Sigmoid colon (tissue), 4 donors: Measurements from ENCODE around the gene NXN.

Source experiments
- CTCF ChIP-seq, 4 experiments: fragments of 450-650 bp in 3 of 4; fragments of 200-600 bp in 1 of 4; IDR thresholded peaks; one replicate each; pipeline ENCODE4 v1.5.1; 2016 to 2019; ENCODE audit warnings: antibody characterized with exemption in 4 of 4, mild to moderate bottlenecking in 3 of 4, moderate library complexity in 2 of 4
- POLR2A ChIP-seq, 2 donors: fragments of 450-650 bp; IDR thresholded peaks; one replicate each; pipeline ENCODE4 v1.6.1; 2016; ENCODE audit warnings: antibody characterized with exemption in 2 of 2, mild to moderate bottlenecking in 2 of 2, moderate library complexity in 2 of 2
- POLR2AphosphoS5 ChIP-seq, 4 donors: sonication (generic); formaldehyde crosslinking; IDR thresholded peaks; one replicate each; pipeline ENCODE4 v1.6.1; 2017; ENCODE audit warnings: antibody characterized with exemption in 4 of 4

GRCh38 chr17:897970-898619 is 81.5 kb downstream of the NXN start:
- TF ChIP-seq CTCF (IDR thresholded peaks at IDR 0.05) = no peak
- TF ChIP-seq POLR2AphosphoS5 (IDR thresholded peaks at IDR 0.05) = no peak
- TF ChIP-seq POLR2A (IDR thresholded peaks at IDR 0.05) = no peak
